ENCODE results near the gene ADGRG1.

DNA sequence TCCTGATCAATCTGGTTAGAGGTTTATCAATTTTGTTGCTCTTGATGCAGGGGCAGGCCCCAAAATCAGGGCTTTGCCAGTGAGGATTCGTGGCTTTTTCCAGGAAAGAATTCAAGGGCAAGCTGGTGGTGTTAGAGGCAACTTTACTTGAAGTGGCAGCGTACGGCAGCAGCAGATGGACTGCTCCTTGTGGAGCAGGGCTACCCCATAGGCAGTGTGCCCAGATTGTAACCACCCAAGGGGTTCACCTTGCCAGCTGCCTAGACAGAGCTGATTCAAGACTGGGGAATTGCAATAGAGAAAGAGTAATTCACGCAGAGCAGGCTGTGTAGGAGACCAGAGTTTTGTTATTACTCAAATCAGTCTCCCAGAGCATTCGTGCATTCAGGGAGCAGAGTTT lies 82.9 kb downstream of the ADGRG1 start:
- TF ChIP-seq, protein P1, sequence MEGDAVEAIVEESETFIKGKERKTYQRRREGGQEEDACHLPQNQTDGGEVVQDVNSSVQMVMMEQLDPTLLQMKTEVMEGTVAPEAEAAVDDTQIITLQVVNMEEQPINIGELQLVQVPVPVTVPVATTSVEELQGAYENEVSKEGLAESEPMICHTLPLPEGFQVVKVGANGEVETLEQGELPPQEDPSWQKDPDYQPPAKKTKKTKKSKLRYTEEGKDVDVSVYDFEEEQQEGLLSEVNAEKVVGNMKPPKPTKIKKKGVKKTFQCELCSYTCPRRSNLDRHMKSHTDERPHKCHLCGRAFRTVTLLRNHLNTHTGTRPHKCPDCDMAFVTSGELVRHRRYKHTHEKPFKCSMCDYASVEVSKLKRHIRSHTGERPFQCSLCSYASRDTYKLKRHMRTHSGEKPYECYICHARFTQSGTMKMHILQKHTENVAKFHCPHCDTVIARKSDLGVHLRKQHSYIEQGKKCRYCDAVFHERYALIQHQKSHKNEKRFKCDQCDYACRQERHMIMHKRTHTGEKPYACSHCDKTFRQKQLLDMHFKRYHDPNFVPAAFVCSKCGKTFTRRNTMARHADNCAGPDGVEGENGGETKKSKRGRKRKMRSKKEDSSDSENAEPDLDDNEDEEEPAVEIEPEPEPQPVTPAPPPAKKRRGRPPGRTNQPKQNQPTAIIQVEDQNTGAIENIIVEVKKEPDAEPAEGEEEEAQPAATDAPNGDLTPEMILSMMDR (conservative IDR thresholded peaks at IDR 0.05; ENCODE audit: low read length), result no peak
- no peak for TF ChIP-seq EZH2phosphoT487 (IDR thresholded peaks at IDR 0.05; ENCODE audit: borderline replicate concordance, low read depth, low read length)

Measured in OCI-LY7 (cell line).